Transverse colon (tissue), 4 donors: ENCODE measurements around the gene AKAP13.

ENCODE experiments used
- CTCF ChIP-seq, 5 experiments: fragments of 200-600 bp in 3 of 5; fragments of 450-650 bp in 2 of 5; sonication (generic) in 3 of 5; IDR thresholded peaks; 1 replicate in 2 of 5; 2 replicates in 3 of 5; pipeline ENCODE4 v1.5.1; 2016 to 2017; ENCODE audit warnings: antibody characterized with exemption in 5 of 5, inconsistent platforms in 3 of 5, mild to moderate bottlenecking in 2 of 5, moderate library complexity in 1 of 5
- EP300 ChIP-seq: sonication (generic); formaldehyde crosslinking; IDR thresholded peaks from one replicate; pipeline ENCODE4 v1.6.1; 2017; ENCODE audit warnings: antibody characterized with exemption, low read depth
- POLR2A ChIP-seq: fragments of 450-650 bp; IDR thresholded peaks from one replicate; pipeline ENCODE4 v1.6.1; 2016; ENCODE audit warnings: antibody characterized with exemption, mild to moderate bottlenecking, moderate library complexity
- POLR2AphosphoS5 ChIP-seq, 3 donors: sonication (generic); formaldehyde crosslinking; IDR thresholded peaks; one replicate each; pipeline ENCODE4 v1.6.1; 2016; ENCODE audit warnings: antibody characterized with exemption in 3 of 3

DNA sequence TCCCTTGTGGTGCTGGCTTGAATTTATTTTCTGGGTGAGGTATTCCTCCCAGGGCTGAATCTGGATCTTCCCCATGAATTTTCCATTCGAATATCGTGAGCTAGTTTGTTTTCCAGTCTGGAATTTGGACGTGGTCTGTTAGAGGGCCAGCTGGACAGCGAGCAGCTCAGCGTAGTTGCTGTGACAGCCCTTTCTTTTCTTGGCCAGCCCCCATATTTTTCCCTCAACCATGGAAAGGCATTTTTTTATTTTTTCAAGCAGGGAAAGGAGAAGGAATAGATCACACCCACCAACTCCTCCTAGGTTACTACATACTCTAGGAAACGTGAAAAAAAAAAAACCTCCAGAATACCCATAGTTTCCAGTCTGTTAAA lies 262.3 kb downstream of the AKAP13 start:
- TF ChIP-seq POLR2A (no peak), CTCF (IDR thresholded peaks at IDR 0.05) (no peak), POLR2AphosphoS5 (IDR thresholded peaks at IDR 0.05) (peak in 1 of 3 donors; percentile 42), EP300 (no peak)
